CD4-positive, alpha-beta T cell treated with Interleukin-1 beta for 1 hour (primary cell): ENCODE results near the gene NEU4.
A peak's percentile ranks its signal among the peaks of the same experiment; 100 is the strongest.

ENCODE experiments used
- DNase-seq, 2 donors: peaks; one replicate each; pipeline ENCODE4 v3.0.0-alpha.2; 2020 to 2022

The NEU4 gene

GRCh38 chr2:241836292-241836691, 27.3 kb downstream of the NEU4 start:
- no peak for DNase-seq

- no peak for DNase-seq
Observed at GRCh38 chr2:241837197-241837965, 28.4 kb downstream of the NEU4 start.

- DNase-seq = no peak
Observed at GRCh38 chr2:241841181-241842066, 32.4 kb downstream of the NEU4 start.

GRCh38 chr2:241842067-241842415, 33.0 kb downstream of the NEU4 start:
- DNase-seq = no peak

GRCh38 chr2:241842620-241843211, 33.7 kb downstream of the NEU4 start:
- DNase-seq = peak; percentile 57 to 70

DNA sequence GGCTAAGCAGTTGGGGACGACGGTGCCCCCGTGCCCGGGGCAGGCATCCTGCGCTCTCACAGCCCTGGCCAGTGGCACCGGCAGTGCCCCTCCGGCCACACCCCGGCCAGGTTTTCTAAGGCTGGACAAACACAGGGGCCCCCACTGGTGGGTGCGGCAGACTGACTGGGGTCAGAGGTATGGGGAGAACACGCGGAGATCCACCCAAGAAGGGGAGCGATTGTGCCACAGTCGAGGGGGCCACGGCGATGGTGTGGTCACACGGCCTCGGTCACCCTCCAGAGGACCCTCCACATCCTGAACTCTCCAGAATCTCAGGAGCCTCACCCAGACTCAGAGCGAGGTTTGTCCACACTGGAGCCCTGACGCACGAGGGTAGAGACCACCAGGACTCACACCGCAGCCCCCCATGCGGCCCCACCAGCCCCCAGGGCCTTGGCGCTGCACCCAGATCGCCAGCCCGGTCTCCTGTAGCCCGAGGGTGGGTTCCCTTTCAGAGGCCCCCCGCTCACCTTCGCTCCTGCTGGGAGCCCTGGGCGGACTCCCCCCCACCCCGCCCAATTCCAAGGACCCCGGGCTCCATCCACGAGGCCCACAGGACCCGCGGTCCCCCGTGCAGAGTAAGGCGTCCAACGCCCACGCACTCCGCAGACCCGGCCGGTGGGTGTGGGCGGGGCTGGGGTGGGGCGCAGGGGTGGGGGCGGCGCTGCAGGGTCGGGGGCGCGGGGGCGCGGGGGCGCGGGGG, 34.5 kb downstream of the NEU4 start:
- DNase-seq = no peak

DNA sequence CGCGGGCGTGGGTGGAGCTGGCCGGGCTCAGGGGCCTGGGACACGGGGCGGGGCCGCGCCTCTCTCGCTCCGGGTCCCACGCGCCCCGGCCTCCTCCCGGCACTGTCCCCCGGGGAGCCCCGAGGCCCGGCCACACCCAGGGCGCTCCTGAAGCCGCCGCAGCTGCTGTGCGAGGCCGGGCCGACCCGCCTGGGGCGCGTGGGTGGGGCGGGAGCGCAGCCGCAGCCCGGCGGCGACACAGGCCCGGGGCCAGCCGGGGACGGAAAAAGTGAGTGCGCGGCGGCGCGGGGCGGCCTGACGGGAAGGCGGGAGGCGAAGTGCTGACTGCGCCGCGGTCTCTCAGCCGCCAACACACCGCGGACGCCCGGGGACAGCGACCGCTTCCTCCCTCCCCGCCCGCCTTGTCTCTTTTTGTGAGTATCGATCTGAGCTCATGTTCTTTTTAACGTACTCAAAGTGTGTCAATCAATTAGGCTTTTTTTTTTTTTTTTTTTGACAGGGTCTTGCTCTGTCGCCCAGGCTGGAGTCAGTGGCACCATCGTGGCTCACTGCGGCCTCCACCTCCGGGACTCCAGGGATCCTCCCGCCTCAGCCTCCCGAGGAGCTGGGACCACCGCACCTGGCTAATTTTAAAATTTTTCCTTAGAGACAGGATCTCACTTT, 35.2 kb downstream of the NEU4 start:
- peak; percentile 72 to 76 for DNase-seq

GRCh38 chr2:241844831-241845578, 36.0 kb downstream of the NEU4 start:
- DNase-seq = no peak

DNA sequence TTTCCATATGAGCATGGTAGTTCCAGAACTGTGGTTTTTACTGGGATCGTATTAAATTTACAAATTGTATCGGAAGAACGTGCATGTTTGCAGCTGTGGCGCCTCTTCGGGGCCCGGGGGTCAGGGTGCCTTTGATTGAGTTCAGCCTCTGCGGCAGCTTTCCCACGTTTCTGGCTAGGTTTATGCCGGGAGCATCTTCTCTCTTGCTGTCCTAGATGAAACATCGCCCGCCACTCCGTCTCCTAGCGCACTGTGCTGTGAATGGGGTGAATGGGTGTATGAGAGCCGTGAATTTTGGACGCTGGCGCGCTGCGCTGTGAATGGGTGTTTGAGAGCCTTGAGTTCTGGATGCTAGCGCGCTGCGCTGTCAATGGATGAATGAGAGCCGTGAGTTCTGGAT, 37.4 kb downstream of the NEU4 start:
- DNase-seq = no peak

- DNase-seq = no peak
Observed at GRCh38 chr2:241848761-241849615, 40.0 kb downstream of the NEU4 start.

DNA sequence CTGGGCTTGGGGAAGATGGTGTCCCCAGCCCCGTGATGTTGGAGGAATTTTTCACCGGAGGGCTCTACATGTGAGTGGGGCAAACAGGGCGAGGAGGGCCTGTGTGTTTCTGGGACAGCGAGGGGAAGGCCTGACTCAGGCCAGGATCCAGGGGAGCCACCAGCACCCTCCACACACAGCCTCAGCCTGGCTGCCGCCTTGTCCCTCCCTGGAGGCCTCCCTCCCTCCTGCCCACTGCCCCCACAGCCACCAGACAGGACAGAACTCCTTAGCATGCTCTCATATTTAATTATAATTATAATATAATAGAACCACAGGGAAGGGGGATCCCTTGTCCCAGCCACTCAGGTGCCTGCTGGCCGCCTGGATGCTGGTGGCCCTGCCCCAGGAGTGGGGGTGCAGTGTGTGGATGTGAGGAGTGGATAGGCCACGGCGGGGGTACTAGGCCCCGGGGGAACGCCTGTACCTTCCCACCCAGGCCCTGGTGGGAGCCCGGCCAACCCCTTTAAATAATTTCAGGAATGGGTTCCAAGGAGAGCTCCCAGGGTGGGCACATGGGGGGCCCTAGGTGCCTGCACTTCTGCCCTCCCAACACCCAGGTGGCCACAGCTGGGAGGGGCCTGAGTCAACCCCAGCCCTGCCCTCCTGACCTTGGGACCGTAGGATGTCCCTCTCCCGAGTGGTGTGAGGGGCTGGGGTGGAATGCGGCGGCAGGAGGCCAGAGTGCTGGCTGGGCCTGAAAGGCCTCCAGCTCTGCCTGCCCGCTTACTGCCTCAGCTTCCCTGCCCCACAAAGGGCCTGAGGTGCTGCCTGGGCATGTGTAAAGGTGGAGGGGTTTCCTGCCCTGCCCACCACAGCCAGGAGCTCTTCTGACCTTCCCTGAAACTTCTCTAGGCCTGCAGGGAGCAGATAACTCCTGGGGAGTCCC, 40.9 kb downstream of the NEU4 start:
- DNase-seq = no peak

DNA sequence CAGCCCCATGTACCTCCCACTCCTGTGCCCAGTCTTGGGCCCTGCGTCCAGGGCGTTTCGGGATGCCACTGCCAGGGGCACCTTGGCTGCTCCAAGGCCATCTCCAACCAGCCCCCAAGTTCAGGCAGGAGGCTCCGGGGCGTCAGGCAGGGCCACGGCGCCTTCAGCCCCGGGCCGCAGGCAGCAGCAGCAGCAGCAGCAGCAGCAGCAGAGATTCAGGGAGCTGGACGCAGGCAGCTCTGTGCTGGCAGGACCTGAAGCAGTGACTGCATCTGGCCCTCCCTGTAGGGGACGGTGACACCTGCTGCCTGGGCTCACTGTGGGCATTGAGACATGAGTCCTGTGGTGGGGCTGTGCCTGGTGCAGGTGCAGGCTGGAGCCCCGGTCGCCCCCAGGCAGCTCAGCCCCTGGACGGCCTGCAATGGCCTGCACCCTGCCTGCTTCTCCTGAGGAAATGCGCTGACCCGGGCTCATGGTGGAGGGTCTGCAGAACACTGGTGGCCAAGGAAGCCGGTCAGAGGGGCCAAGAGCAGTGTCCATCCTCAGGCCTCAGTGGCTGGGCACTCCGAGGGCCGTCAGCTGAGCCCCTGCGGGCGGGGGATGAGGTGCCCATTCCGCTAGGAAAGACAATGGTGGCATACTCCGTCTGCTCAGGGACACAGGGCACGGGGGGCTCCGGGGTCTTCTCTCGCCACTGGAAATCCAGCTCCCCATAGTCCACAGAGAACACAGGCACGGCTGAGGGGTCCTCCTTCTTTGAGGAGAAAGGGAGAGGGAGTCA, 41.7 kb downstream of the NEU4 start:
- DNase-seq = no peak

GRCh38 chr2:241851325-241852115, 42.5 kb downstream of the NEU4 start:
- DNase-seq = no peak

DNA sequence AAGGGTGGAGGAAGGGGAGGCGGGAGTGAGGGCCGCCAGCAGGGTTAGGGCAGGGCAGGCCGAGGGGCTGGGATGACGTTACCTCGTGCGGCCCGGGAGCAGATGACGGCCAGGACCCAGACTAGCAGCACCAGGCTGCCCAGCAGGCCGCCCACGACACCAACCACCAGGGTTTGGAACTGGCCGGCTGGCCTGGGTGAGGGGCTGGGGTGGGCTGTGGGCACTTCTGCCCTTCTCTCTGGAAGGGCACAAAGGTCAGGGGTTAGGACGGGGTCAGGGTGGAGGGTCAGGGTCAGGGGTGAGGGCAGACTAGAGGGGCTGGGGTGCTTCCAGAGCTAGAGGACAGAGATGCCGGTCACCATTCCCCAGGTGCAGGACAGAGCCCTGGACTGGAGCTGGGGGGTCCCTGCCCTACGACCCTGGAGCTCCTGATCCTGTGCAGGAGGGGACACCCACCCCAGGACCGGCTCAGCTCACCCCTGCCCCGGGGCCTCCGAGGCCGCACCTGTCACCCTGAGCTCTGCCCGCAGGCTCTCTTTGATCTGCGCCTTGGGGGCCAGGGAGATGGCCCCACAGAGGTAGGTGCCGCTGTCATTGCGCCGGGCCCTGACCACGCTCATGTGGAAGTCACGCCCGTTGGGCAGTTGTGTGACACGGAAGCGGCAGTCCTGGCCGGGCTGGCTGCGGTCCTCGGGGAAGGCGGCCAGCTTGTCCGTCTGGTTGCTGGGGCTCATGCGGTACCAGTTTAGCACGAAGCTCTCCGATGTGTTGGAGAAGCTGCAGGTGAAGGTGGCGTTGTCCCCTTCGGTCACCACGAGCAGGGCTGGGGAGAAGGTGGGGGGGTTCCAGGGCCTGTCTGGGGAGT, 43.4 kb downstream of the NEU4 start:
- DNase-seq = no peak

- no peak for DNase-seq
Observed at GRCh38 chr2:241852981-241853631, 44.1 kb downstream of the NEU4 start.

GRCh38 chr2:241853651-241854341, 44.8 kb downstream of the NEU4 start:
- DNase-seq = no peak
